CD4-positive, alpha-beta T cell (primary cell): ENCODE data around the gene SEC62. TPM values are rescaled to one million over a fixed set of nuclear protein-coding genes. Genes with fewer than 3 reads are reported as not detected.

ENCODE experiments used
- ATAC-seq: fragments of 200-7000 bp; cut with Tn5 transposase; one replicate; pipeline ENCODE4 v1.10.0; 2022; ENCODE audit warnings: mild to moderate bottlenecking; ENCODE audit not compliant: poor library complexity
- CTCF ChIA-PET: fragments of 350-600 bp; sonication (Branson Sonifier 250); formaldehyde crosslinking; loops from one replicate; lab custom pipeline; 2021; ENCODE audit warnings: antibody characterized with exemption, inconsistent platforms; lab: Charles Lee
- POLR2A ChIA-PET: fragments of 350-600 bp; sonication (Branson Sonifier 250); formaldehyde crosslinking; loops from one replicate; lab custom pipeline; 2021; ENCODE audit warnings: antibody characterized with exemption, inconsistent platforms; lab: Charles Lee
- DNase-seq, 14 experiments: peaks; one replicate each; pipeline ENCODE4 v3.0.0-alpha.2; 2013 to 2020; ENCODE audit warnings: mixed read lengths in 2 of 14
- H3K27ac ChIP-seq, 2 donors: one replicate each; pipeline versions ENCODE4 v1.5.1 to v1.7.0; 2013; ENCODE audit warnings: low read length in 2 of 2, low read depth in 1 of 2, mild to moderate bottlenecking in 1 of 2
- H3K27me3 ChIP-seq, 2 experiments: 1 replicate in 1 of 2; 2 replicates in 1 of 2; pipeline versions ENCODE4 v1.6.1 to v1.7.0; 2013; ENCODE audit warnings: low read length in 2 of 2, control low read depth in 1 of 2, mild to moderate bottlenecking in 1 of 2, moderate library complexity in 1 of 2; ENCODE audit not compliant: insufficient read depth in 2 of 2, control insufficient read depth in 1 of 2
- H3K36me3 ChIP-seq: one replicate; pipeline ENCODE4 v1.6.1; 2013; ENCODE audit warnings: low read length, control low read depth; ENCODE audit not compliant: insufficient read depth
- H3K4me1 ChIP-seq: one replicate; pipeline ENCODE4 v1.6.1; 2013; ENCODE audit warnings: low read length, control low read depth; ENCODE audit not compliant: insufficient read depth
- H3K4me3 ChIP-seq: one replicate; pipeline ENCODE4 v1.5.1; 2013; ENCODE audit warnings: mild to moderate bottlenecking, low read length, moderate library complexity
- H3K9me3 ChIP-seq, 2 experiments: 1 replicate in 1 of 2; 2 replicates in 1 of 2; pipeline versions ENCODE4 v1.6.1 to v1.7.0; 2013; ENCODE audit warnings: low read length in 2 of 2, mild to moderate bottlenecking in 2 of 2, control low read depth in 1 of 2, moderate library complexity in 1 of 2; ENCODE audit not compliant: control insufficient read depth in 1 of 2, insufficient read depth in 1 of 2
- H3K27ac Mint-ChIP-seq: one replicate; pipeline ENCODE4 v1.8.0; 2020; ENCODE audit warnings: mixed read lengths
- H3K27me3 Mint-ChIP-seq: one replicate; pipeline ENCODE4 v1.8.0; 2021; ENCODE audit warnings: mixed read lengths
- H3K36me3 Mint-ChIP-seq: one replicate; pipeline ENCODE4 v1.8.0; 2021; ENCODE audit warnings: low read depth, mixed read lengths
- H3K4me1 Mint-ChIP-seq: one replicate; pipeline ENCODE4 v1.8.0; 2021; ENCODE audit warnings: low read depth, mixed read lengths
- H3K4me3 Mint-ChIP-seq: one replicate; pipeline ENCODE4 v1.8.0; 2020; ENCODE audit warnings: mild to moderate bottlenecking, mixed read lengths
- H3K9me3 Mint-ChIP-seq: one replicate; pipeline ENCODE4 v1.8.0; 2020; ENCODE audit warnings: mixed read lengths
- CTCF ChIP-seq: fragments of 200-600 bp; IDR thresholded peaks from one replicate; pipeline ENCODE4 v1.8.0; 2022; ENCODE audit warnings: antibody characterized with exemption, mild to moderate bottlenecking
- intact Hi-C, 2 experiments: fragments of 100-400 bp; cut with DNase I in 1 of 2; cut with micrococcal nuclease in 1 of 2; formaldehyde crosslinking; loops; one replicate each; pipeline versions ENCODE4 v1.15.1 to v1.9.0; 2023 to 2025; cut with DNase I, micrococcal nuclease
- total RNA-seq, 174 experiments: library from RNA in 2 of 174; stranded (reverse) in 2 of 174; gene quantifications; one replicate each; pipeline ENCODE4 v1.2.3 and lab custom pipeline; 2021 to 2026

SEC62 gene
- total RNA-seq, 2 experiments from 2014 or later = 113 to 117 TPM

- H3K4me1 ChIP-seq = peaks cover 16% of the 10 kb centered on the region
- no peak overlapping the region for H3K27ac ChIP-seq
- no peaks in the 10 kb centered on the region for H3K9me3 ChIP-seq
- peaks cover 3% of the 10 kb centered on the region for H3K36me3 ChIP-seq
- no peak for ATAC-seq
- ChIA-PET CTCF (interaction anchor here (1.0 kb wide), 1 partner anchor 113 kb away, joined by 3 read pairs; no protein-coding TSS in a partner anchor), POLR2A (no interaction called here)
- Mint-ChIP-seq H3K4me1 (peaks cover 36% of the 10 kb centered on the region), H3K27me3 (no peaks in the 10 kb centered on the region), H3K36me3 (peaks cover 32% of the 10 kb centered on the region), H3K9me3 (no peaks in the 10 kb centered on the region), H3K27ac (no peak overlapping the region), H3K4me3 (no peak overlapping the region)
- no peak for TF ChIP-seq CTCF
- intact Hi-C loops = no loop called here
- no peak overlapping the region for H3K4me3 ChIP-seq
- no peak for DNase-seq
- H3K27me3 ChIP-seq = no peaks in the 10 kb centered on the region
Measured at GRCh38 chr3:170000051-170000450, 33.4 kb downstream of the SEC62 start.

- no peak for TF ChIP-seq CTCF
- peaks cover 12% of the 10 kb centered on the region for H3K36me3 Mint-ChIP-seq
- H3K27ac ChIP-seq = no peak overlapping the region
- no peaks in the 10 kb centered on the region for H3K9me3 Mint-ChIP-seq
- no peak overlapping the region for H3K4me3 ChIP-seq
- H3K4me3 Mint-ChIP-seq = no peak overlapping the region
- ATAC-seq (no peak), DNase-seq (no peak)
- H3K36me3 ChIP-seq = no peaks in the 10 kb centered on the region
- ChIA-PET CTCF (interaction anchor here (0.6 kb wide), 1 partner anchor 102 kb away, joined by 3 read pairs; no protein-coding TSS in a partner anchor), POLR2A (interaction anchor here (0.6 to 1.0 kb wide), 2 partner anchors 31 to 204 kb away, joined by 3 read pairs; no protein-coding TSS in a partner anchor)
- no peaks in the 10 kb centered on the region for H3K27me3 Mint-ChIP-seq
- peak overlapping the region; percentile 68 for H3K27ac Mint-ChIP-seq
- intact Hi-C loops = no loop called here
- no peaks in the 10 kb centered on the region for H3K27me3 ChIP-seq
- H3K4me1 ChIP-seq = peaks cover 27% of the 10 kb centered on the region
- no peaks in the 10 kb centered on the region for H3K9me3 ChIP-seq
- H3K4me1 Mint-ChIP-seq = peaks cover 53% of the 10 kb centered on the region
Measured at GRCh38 chr3:170002231-170002630, 35.6 kb downstream of the SEC62 start.

GRCh38 chr3:170002879-170003278 lies 36.3 kb downstream of the SEC62 start:
- peak; percentile 42 for ATAC-seq
- H3K36me3 ChIP-seq = no peaks in the 10 kb centered on the region
- intact Hi-C loops = no loop called here
- H3K4me1 ChIP-seq = peaks cover 29% of the 10 kb centered on the region
- no peak overlapping the region for H3K4me3 ChIP-seq
- ChIA-PET CTCF (no interaction called here), POLR2A (interaction anchor here (0.6 to 1.4 kb wide), 7 partner anchors 12 to 272 kb away, joined by 3 to 5 read pairs (median 3); partner anchors contain the start of gene SEC62)
- TF ChIP-seq CTCF = no peak
- Mint-ChIP-seq H3K9me3 (no peaks in the 10 kb centered on the region), H3K27ac (peak overlapping the region; percentile 68), H3K36me3 (peaks cover 7% of the 10 kb centered on the region), H3K27me3 (no peaks in the 10 kb centered on the region), H3K4me3 (peak overlapping the region; percentile 23), H3K4me1 (peaks cover 55% of the 10 kb centered on the region)
- H3K9me3 ChIP-seq = no peaks in the 10 kb centered on the region
- H3K27ac ChIP-seq = no peak overlapping the region
- no peaks in the 10 kb centered on the region for H3K27me3 ChIP-seq
- DNase-seq = peak in 1 of 14 experiments; percentile 22
